ENCODE measurements around the gene RAD18. TPM values are rescaled to one million over a fixed set of nuclear protein-coding genes. Genes with fewer than 3 reads are reported as not detected.
A peak's percentile ranks its signal among the peaks of the same experiment; 100 is the strongest.

The RAD18 gene
- total and polyA plus RNA-seq, 9 of the 15 experiments (the other 6 are each of a cell fraction or from before 2014, with no cell fraction given): 19.2 to 49.4 (median 34.4) TPM

DNA sequence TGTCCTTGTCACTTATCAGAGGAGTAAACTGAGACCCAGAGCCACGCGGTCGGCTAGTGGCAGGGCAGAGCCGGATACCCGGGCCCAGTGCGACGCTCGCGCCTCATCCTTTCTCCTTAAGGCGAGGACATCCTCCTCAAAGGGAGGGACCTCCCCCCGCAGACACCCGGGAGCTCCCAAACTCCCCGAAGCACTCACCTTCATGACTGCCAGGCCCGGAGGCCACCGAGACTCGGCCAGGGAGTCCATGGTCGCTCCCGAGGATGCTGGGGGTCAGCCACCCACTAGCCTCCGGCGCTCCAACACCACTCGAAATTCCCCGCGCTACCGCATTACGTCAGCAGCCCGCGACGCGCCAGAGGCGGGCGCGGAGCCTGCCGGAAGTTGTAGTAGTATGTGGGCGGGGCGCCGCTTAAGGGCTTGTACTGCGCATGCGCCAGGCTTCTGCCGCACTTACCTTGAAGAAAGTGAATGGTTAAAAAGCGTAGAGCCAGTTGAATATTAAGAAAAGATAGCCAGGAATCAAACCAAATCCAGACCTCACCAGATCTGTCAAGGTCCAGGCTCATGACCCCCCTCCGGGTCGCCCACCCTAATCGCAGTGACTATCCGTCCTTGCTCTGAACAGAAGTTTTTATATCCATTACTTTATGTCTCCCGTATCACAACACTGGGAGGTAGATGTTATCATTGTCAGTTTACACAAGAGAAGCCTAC, at the start of gene RAD18 (continued):
- TF ChIP-seq, protein P1, sequence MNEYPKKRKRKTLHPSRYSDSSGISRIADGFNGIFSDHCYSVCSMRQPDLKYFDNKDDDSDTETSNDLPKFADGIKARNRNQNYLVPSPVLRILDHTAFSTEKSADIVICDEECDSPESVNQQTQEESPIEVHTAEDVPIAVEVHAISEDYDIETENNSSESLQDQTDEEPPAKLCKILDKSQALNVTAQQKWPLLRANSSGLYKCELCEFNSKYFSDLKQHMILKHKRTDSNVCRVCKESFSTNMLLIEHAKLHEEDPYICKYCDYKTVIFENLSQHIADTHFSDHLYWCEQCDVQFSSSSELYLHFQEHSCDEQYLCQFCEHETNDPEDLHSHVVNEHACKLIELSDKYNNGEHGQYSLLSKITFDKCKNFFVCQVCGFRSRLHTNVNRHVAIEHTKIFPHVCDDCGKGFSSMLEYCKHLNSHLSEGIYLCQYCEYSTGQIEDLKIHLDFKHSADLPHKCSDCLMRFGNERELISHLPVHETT (CRISPR knock-in tag; conservative IDR thresholded peaks at IDR 0.05 in 1 of 2, IDR thresholded peaks at IDR 0.05 in 1 of 2): no peak
- TF ChIP-seq ZNF644 (tag; IDR thresholded peaks at IDR 0.05; ENCODE audit: low read depth) (no peak), ELF4 (CRISPR knock-in tag; IDR thresholded peaks at IDR 0.05) (no peak), ZFP36 (IDR thresholded peaks at IDR 0.05; ENCODE audit: low read depth, low read length, partially characterized antibody) (no peak), ZBTB17 (CRISPR knock-in tag; IDR thresholded peaks at IDR 0.05) (0 out of 2 replicates have a peak, but pooled peaks have one; percentile 72), RBFOX2 (IDR thresholded peaks at IDR 0.05; ENCODE audit: low read depth, low read length) (peak; percentile 94), ZNF174 (CRISPR knock-in tag; IDR thresholded peaks at IDR 0.05) (no peak), IRF1 (CRISPR knock-in tag; IDR thresholded peaks at IDR 0.05; ENCODE audit: borderline replicate concordance) (no peak), SIX5 (IDR thresholded peaks at IDR 0.05; ENCODE audit: borderline replicate concordance in 1 of 2, insufficient read depth in 1 of 2, low read depth in 1 of 2, low read length in 2 of 2) (peak; percentile 86 to 89), GATAD2B (IDR thresholded peaks at IDR 0.05; ENCODE audit: borderline replicate concordance) (no peak), PHF8 (IDR thresholded peaks at IDR 0.05; ENCODE audit: borderline replicate concordance, low read length) (peak; percentile 90), ZNF717 (CRISPR knock-in tag; IDR thresholded peaks at IDR 0.05) (no peak), HLTF (IDR thresholded peaks at IDR 0.05) (no peak), CLOCK (CRISPR knock-in tag; IDR thresholded peaks at IDR 0.05; ENCODE audit: borderline replicate concordance) (no peak), BCLAF1 (IDR thresholded peaks at IDR 0.05; ENCODE audit: borderline replicate concordance in 1 of 2, control insufficient read depth in 1 of 2, low read depth in 2 of 2, low read length in 1 of 2) (no peak)
- TF ChIP-seq, protein P2, sequence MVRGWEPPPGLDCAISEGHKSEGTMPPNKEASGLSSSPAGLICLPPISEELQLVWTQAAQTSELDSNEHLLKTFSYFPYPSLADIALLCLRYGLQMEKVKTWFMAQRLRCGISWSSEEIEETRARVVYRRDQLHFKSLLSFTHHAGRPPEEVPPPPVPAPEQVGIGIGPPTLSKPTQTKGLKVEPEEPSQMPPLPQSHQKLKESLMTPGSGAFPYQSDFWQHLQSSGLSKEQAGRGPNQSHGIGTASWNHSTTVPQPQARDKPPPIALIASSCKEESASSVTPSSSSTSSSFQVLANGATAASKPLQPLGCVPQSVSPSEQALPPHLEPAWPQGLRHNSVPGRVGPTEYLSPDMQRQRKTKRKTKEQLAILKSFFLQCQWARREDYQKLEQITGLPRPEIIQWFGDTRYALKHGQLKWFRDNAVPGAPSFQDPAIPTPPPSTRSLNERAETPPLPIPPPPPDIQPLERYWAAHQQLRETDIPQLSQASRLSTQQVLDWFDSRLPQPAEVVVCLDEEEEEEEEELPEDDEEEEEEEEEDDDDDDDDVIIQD (CRISPR knock-in tag; IDR thresholded peaks at IDR 0.05): no peak
